Activated CD4-positive, alpha-beta memory T cell treated with anti-CD3 and anti-CD28 coated beads, Interleukin-2, amount 10 ng/mL, durations not matched to agents 7 days and 5 days (primary cell): ENCODE data around the gene ZNF581. TPM values are rescaled to one million over a fixed set of nuclear protein-coding genes. Genes with fewer than 3 reads are reported as not detected.
A peak's percentile ranks its signal among the peaks of the same experiment; 100 is the strongest.

Source experiments
- CTCF ChIA-PET: fragments of 350-600 bp; sonication (Branson Sonifier 250); formaldehyde crosslinking; loops from one replicate; lab custom pipeline; 2021; ENCODE audit warnings: antibody characterized with exemption, inconsistent platforms; lab: Charles Lee
- POLR2A ChIA-PET: fragments of 350-600 bp; sonication (Branson Sonifier 250); formaldehyde crosslinking; loops from one replicate; lab custom pipeline; 2021; ENCODE audit warnings: antibody characterized with exemption; lab: Charles Lee
- DNase-seq: peaks from one replicate; pipeline ENCODE4 v3.0.0-alpha.2; 2020
- H3K27ac Mint-ChIP-seq: one replicate; pipeline ENCODE4 v1.8.0; 2021; ENCODE audit warnings: mild to moderate bottlenecking, mixed read lengths
- H3K27me3 Mint-ChIP-seq: one replicate; pipeline ENCODE4 v1.8.0; 2021; ENCODE audit warnings: mixed read lengths
- H3K36me3 Mint-ChIP-seq: one replicate; pipeline ENCODE4 v1.8.0; 2021; ENCODE audit warnings: low read depth, mixed read lengths
- H3K4me1 Mint-ChIP-seq: one replicate; pipeline ENCODE4 v1.8.0; 2021; ENCODE audit warnings: mixed read lengths
- H3K4me3 Mint-ChIP-seq: one replicate; pipeline ENCODE4 v1.8.0; 2021; ENCODE audit warnings: mild to moderate bottlenecking, mixed read lengths
- H3K9me3 Mint-ChIP-seq: one replicate; pipeline ENCODE4 v1.8.0; 2021; ENCODE audit warnings: mixed read lengths
- total RNA-seq, 2 experiments: library from RNA; stranded (reverse); gene quantifications; one replicate each; pipeline ENCODE4 v1.2.3, GENCODE V29; 2021

ZNF581 gene, protein sequence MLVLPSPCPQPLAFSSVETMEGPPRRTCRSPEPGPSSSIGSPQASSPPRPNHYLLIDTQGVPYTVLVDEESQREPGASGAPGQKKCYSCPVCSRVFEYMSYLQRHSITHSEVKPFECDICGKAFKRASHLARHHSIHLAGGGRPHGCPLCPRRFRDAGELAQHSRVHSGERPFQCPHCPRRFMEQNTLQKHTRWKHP
- 10 to 100 TPM; 26.6 to 30.1 TPM for total RNA-seq

DNA sequence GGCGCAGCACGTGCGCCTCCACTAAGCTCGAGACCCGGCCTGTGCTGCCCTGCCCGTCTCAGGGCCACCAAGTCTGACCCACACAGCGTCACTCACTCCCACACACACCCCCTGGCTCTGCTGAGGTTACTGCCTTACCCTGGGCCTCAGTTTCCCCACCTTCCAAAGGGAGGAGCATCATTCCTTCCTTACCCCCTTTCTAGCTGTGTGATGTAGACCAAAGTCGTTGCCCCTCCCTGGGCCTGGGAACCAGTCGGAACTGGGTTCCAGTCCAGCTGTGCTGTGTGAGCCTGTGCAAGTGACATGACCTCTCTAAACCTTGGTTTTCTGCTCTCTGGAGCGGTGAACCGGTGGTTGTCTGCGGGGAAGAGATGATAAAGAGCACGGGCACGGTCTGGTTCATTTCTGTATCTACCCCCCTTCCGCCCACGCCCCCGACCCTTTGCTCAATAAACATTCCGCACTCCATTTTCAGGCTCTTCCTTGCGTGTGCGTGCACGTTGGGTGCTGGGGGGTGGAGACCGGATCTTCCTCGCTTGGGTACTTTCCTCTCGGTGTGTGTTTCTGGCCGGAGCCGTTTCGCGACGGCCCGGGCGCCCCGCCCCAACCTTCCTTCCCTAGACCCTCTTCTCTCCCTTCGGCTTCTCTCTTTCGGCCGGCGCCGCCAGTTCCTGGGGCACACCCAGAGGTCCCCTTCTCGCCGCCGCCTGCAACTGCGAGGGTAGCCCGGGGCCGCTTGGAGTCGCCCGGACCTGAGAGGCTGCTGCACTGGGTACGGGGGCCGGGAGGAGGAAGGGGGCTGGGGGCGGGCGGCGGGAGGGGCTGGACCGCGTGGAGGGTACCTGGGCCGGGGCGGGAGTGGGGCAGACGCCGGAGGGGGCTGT, at the start of gene ZNF581:
ZNF581 (plus strand) TSS at position 647 of the 884 bp plus-strand sequence. CDS start 923 bp downstream, outside the sequence.
- Mint-ChIP-seq H3K4me3 (peak within 1 kb of the TSS; percentile 86), H3K27ac (peak within 1 kb of the TSS; percentile 94), H3K27me3 (no peaks in the 10 kb centered on the region), H3K9me3 (no peaks in the 10 kb centered on the region), H3K4me1 (peaks cover 56% of the 10 kb centered on the region), H3K36me3 (peaks cover 21% of the 10 kb centered on the region)
- ChIA-PET POLR2A (interaction anchor here (1.1 to 2.5 kb wide), 7 partner anchors 8 to 44 kb away, joined by 3 to 23 read pairs (median 10); partner anchors contain the start of genes FIZ1 and U2AF2), CTCF (interaction anchor here (1.0 to 3.1 kb wide), 6 partner anchors 10 to 167 kb away, joined by 3 to 14 read pairs (median 4); partner anchors contain the start of gene ZNF628)
- DNase-seq: peak; percentile 78

DNA sequence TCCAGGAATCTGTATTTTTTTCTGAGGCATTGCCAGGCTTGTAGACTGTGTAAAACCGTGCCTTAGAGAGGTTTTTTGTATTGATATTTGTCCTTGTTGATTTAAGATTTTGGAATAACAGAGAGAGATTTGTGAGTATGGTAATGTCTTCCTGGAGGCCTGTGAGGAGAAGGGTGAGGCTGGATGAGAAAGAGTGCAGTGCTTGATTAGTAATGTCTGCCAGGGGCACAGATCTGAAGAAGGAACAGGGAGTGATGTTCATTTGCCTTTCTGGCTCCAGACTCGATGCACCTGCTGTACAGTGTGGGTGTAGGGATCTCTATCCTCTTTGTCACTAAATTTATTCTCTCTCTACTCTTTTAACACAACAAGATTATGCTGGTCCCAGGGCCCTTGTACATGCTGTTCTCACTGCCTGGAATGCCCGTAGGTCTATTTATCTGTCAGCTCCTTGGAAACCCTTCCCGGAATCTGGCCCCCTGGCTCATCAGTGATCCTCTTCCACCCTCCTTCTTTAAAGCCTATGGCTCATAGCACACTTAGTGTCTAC, 48.4 kb upstream of the ZNF581 start:
- Mint-ChIP-seq H3K36me3 (peaks cover 41% of the 10 kb centered on the region), H3K4me1 (peaks cover 10% of the 10 kb centered on the region), H3K4me3 (no peak overlapping the region), H3K27ac (no peak overlapping the region), H3K27me3 (no peaks in the 10 kb centered on the region), H3K9me3 (peaks cover 7% of the 10 kb centered on the region)
- DNase-seq: no peak
- ChIA-PET CTCF (no interaction called here), POLR2A (no interaction called here)

DNA sequence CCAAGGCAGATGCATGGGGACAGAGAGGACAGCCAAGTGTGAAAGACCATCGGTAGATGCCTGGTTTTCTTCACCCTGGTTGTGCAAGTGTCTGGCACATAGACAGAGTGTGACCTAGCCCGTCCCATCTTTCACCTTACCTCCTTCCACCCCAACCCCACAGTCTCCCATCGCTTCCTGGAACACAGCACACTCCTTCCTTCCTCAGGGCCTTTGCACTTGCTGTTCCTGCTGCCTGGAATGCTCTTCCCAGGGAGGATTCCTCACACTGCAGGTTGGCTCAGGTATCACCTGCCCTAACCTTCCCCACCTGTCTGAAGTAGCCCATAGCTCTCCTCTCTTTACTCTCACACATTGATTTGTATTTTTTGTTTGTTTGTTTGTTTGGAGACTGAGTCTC, 47.1 kb upstream of the ZNF581 start:
- Mint-ChIP-seq H3K4me1 (peaks cover 15% of the 10 kb centered on the region), H3K36me3 (peaks cover 45% of the 10 kb centered on the region), H3K4me3 (no peak overlapping the region), H3K27me3 (no peaks in the 10 kb centered on the region), H3K27ac (no peak overlapping the region), H3K9me3 (peaks cover 7% of the 10 kb centered on the region)
- no peak for DNase-seq
- CTCF ChIA-PET: no interaction called here
- POLR2A ChIA-PET: interaction anchor here (1.1 kb wide), 1 partner anchor 10 kb away, joined by 3 read pairs; no protein-coding TSS in a partner anchor

DNA sequence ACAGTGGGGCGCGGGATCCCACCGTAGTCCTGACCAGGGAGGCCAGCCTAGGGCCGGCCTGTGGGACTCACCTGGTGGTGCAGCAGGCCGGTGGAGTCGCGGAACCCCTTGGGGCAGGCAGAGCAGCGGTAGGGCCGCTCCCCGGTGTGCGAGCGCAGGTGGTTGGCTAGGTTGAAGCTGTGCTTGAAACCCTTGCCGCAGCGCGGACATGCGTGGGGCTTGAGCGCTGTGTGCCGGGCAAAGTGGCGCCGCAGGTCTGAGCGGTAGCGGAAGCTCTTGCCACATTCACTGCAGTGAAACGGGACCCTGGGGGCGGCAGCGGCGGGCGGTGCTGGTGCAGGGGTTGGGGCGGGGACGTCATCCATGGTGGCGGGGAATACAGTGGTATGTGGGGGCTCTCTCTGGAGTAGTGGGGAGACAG, 45.9 kb upstream of the ZNF581 start:
- Mint-ChIP-seq H3K4me3 (no peak overlapping the region), H3K27me3 (no peaks in the 10 kb centered on the region), H3K9me3 (peaks cover 7% of the 10 kb centered on the region), H3K4me1 (peaks cover 21% of the 10 kb centered on the region), H3K36me3 (peaks cover 48% of the 10 kb centered on the region), H3K27ac (no peak overlapping the region)
- DNase-seq: no peak
- CTCF ChIA-PET: no interaction called here
- POLR2A ChIA-PET: interaction anchor here (4.1 kb wide), 1 partner anchor 28 kb away, joined by 49 read pairs; the partner anchor contains the start of gene ZNF784

DNA sequence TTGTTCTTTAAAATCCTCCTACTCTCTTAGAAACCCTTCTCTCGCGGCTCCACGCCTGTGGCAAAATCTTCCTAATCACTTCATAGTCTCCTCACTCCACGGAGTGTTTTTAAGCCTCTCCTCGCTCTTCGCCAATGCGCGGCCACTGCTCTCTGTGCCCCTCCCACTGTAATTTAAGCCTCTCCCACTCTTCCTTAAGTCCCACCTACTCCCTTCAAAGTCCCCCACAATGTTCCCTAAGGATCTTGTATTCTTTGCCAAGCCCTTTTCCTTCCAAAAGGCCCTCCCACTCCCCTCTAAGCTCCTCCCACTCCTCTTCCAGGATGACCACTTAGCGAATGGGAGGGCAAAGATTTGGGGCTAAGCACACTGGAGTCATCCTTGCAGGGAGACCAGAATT, 45.4 kb upstream of the ZNF581 start:
- peak overlapping the region; percentile 16 for H3K27ac Mint-ChIP-seq
- DNase-seq: no peak
- peaks cover 49% of the 10 kb centered on the region for H3K36me3 Mint-ChIP-seq
- ChIA-PET CTCF (interaction anchor here (2.5 to 2.7 kb wide), 2 partner anchors 35 to 56 kb away, joined by 14 to 17 read pairs; partner anchors contain the start of gene U2AF2), POLR2A (interaction anchor here (2.2 to 4.1 kb wide), 3 partner anchors 11 to 57 kb away, joined by 10 to 49 read pairs (median 11); partner anchors contain the start of genes U2AF2 and ZNF784)
- H3K9me3 Mint-ChIP-seq: peaks cover 7% of the 10 kb centered on the region
- H3K4me1 Mint-ChIP-seq: peaks cover 22% of the 10 kb centered on the region
- no peaks in the 10 kb centered on the region for H3K27me3 Mint-ChIP-seq
- no peak overlapping the region for H3K4me3 Mint-ChIP-seq

DNA sequence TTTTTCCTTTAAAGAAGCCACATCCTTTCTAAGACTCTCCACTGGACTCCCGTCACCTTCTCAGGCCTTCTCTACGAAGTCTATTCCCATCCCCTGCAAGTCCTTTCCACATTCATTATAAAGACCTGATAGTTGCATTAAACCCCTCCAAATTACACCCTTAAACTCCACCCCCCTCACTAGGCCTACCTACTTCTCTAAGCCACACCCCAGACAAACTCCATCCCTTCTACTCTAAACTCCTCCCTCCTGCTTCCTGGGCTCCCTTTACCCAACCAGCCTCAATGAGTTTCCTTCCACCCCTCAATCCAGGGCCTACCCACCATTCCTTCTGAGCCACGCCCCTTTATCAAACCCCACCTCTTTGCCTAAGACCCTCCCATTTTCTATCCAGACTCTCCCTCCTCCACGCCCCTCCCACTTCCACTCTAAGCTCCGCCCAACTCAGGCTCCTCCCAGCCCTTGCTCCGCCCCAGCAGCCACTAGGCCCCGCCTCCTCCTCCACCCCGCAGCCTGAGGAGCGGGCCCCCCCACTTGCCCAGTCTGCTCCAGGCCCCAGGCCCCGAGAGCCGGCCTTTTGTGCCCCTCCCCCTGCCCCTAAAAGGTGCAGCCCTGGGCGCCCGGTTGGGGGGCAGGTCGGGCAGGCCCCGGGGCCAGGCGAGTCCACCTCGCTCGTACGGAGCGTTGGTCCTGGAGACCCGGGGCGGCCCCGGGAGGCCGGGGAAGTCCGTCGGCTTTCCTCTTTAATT, 44.6 kb upstream of the ZNF581 start:
- no peaks in the 10 kb centered on the region for H3K27me3 Mint-ChIP-seq
- peaks cover 7% of the 10 kb centered on the region for H3K9me3 Mint-ChIP-seq
- ChIA-PET POLR2A (interaction anchor here (0.7 to 4.1 kb wide), 25 partner anchors 9 to 1081 kb away, joined by 3 to 49 read pairs (median 5); partner anchors contain the start of genes KMT5C, PPP6R1, TMEM238 and U2AF2), CTCF (interaction anchor here (0.7 to 2.7 kb wide), 9 partner anchors 16 to 260 kb away, joined by 3 to 17 read pairs (median 7); partner anchors contain the start of genes KMT5C, U2AF2 and ZNF784)
- H3K4me3 Mint-ChIP-seq: peak overlapping the region; percentile 98
- peaks cover 54% of the 10 kb centered on the region for H3K36me3 Mint-ChIP-seq
- peaks cover 31% of the 10 kb centered on the region for H3K4me1 Mint-ChIP-seq
- peak overlapping the region; percentile 99 for H3K27ac Mint-ChIP-seq
- peak; percentile 96 for DNase-seq

DNA sequence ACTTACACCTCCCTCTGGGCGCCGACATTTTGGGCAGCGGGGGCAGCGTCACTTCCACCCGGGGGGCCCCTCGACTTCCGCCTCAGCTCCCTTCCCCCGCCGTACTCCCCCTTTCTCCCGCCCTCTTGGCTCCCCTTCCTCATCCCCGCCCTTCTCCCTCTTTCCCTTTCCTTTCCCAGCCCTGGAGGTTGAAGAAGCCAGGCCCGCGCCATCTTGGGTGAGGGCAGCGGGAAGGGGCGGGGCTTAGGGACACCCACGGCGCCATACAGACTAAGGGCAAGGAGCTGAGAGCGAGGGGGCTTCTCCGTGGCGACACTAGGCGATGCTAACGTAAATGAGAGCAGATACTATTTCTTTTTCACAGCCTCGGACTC, 44.0 kb upstream of the ZNF581 start, which contains the start of gene FIZ1:
FIZ1 (minus strand) TSS at position 50 of the 374 bp plus-strand sequence. CDS start 1,652 bp downstream, outside the sequence.
- H3K9me3 Mint-ChIP-seq: peaks cover 7% of the 10 kb centered on the region
- POLR2A ChIA-PET: interaction anchor here (0.7 to 4.1 kb wide), 27 partner anchors 9 to 1082 kb away, joined by 3 to 49 read pairs (median 4); partner anchors contain the start of genes HSPBP1, KMT5C, PPP6R1 and TMEM238
- H3K4me3 Mint-ChIP-seq: peak within 1 kb of the TSS; percentile 98

DNA sequence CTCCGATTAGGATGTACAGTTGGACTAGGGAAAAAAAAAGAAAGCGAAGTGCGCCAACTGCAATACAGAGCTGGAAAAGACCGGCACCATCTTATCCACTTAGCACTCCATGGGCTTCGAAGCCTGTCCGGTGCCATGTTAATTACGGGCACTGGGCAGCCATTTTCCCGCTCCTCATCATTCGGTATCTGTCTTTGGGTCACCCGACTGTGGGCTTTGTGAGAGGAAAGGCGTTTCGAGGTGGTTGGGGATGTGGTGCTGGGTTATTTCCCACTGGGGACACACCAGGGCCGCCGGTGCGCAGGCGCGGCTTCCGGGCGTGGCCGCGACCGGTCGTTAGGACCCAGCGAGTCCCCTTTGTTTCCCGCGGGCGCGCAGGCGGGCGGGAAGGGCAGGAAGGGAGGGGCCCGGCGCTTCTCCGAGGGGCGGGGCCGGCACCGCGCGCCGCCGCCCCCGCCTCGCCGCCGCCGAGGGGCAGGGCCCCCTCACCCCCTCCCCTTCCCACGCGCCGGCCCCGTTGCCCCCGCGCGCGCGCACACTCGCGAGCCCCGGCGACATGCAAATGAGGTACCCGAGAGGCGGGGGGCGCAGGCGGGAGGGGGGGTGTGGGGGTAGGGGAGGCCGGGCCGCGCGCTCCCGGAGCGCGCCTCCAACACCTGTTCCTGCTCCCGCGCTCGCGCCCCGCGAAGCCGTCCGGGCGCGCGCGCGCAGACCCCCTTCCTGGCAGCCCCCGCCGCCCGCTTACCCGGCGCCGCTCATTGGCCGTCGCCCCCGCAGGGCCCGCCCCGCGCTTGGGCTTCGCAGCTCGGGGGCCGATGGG, 43.4 kb upstream of the ZNF581 start, which contains the start of gene ZNF524:
ZNF524 (plus strand) TSS at position 447 of the 820 bp plus-strand sequence. CDS start 1,825 bp downstream, outside the sequence.
- POLR2A ChIA-PET: interaction anchor here (0.8 to 4.1 kb wide), 23 partner anchors 11 to 1082 kb away, joined by 3 to 49 read pairs (median 4); partner anchors contain the start of genes HSPBP1, KMT5C, PPP6R1 and TMEM238
- Mint-ChIP-seq H3K27me3 (no peaks in the 10 kb centered on the region), H3K27ac (peak within 1 kb of the TSS; percentile 99), H3K36me3 (peaks cover 51% of the 10 kb centered on the region), H3K4me1 (peaks cover 39% of the 10 kb centered on the region), H3K4me3 (peak within 1 kb of the TSS; percentile 98), H3K9me3 (peaks cover 5% of the 10 kb centered on the region)
- DNase-seq: peak; percentile 87
- CTCF ChIA-PET: interaction anchor here (1.3 to 2.7 kb wide), 7 partner anchors 25 to 261 kb away, joined by 3 to 17 read pairs (median 8); partner anchors contain the start of genes KMT5C, U2AF2 and ZNF784

More for the DNA sequence above, 44.0 kb upstream of the ZNF581 start, which contains the start of gene FIZ1:
- peak within 1 kb of the TSS; percentile 99 for H3K27ac Mint-ChIP-seq
- CTCF ChIA-PET: interaction anchor here (0.7 to 2.7 kb wide), 9 partner anchors 17 to 260 kb away, joined by 3 to 17 read pairs (median 7); partner anchors contain the start of genes KMT5C, U2AF2 and ZNF784
- peaks cover 54% of the 10 kb centered on the region for H3K36me3 Mint-ChIP-seq
- peaks cover 33% of the 10 kb centered on the region for H3K4me1 Mint-ChIP-seq
- DNase-seq: peak; percentile 97
- H3K27me3 Mint-ChIP-seq: no peaks in the 10 kb centered on the region

DNA sequence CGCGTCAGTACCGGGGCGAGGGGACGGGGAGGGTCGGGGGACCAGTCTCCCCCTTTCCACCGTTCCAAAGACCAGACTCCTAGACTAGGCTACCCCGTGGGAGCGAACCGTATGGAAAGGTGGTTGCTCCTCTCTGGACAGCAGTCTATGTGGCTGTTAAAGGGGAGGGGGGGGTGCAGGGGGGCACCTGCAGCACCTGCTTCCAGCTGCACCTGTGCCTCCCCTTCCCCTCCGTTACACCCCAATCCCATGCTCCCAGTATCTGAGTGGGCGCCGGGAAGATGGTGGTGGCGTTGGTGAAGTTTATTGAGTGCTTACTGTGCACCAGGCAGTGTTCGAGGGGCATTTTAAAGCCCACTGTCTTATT, 42.8 kb upstream of the ZNF581 start:
- Mint-ChIP-seq H3K27me3 (no peaks in the 10 kb centered on the region), H3K4me1 (peaks cover 39% of the 10 kb centered on the region), H3K36me3 (peaks cover 45% of the 10 kb centered on the region), H3K4me3 (peak overlapping the region; percentile 98), H3K9me3 (no peaks in the 10 kb centered on the region), H3K27ac (peak overlapping the region; percentile 90)
- POLR2A ChIA-PET: interaction anchor here (0.6 to 4.1 kb wide), 6 partner anchors 25 to 344 kb away, joined by 3 to 49 read pairs (median 7); partner anchors contain the start of genes ZNF581, ZNF628 and ZNF784
- CTCF ChIA-PET: interaction anchor here (1.3 to 2.7 kb wide), 3 partner anchors 26 to 53 kb away, joined by 4 to 17 read pairs (median 14); partner anchors contain the start of gene U2AF2
- DNase-seq: no peak

DNA sequence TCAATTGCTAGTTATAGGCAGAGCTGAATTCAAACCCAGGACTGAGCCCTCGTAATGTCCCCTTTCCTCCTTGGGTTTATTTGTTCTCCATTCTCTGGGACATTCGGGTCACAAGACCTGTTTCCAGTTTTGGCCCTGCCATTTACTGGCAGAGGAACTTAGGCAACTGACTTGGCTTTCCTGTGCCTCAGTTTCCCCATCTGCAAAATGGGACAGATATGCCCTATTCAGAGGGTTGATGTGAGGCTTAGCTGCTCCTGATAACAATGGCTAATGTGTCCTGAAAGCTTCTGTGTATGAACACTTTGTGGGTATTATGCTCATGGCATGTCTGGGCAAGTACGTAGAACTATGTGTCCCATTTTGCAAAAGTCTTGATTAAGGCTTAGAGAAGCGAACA, 42.4 kb upstream of the ZNF581 start:
- ChIA-PET CTCF (interaction anchor here (1.0 to 1.3 kb wide), 2 partner anchors 26 to 32 kb away, joined by 3 to 4 read pairs; no protein-coding TSS in a partner anchor), POLR2A (interaction anchor here (0.6 to 4.1 kb wide), 5 partner anchors 24 to 321 kb away, joined by 3 to 49 read pairs (median 10); partner anchors contain the start of genes ZNF581, ZNF628 and ZNF784)
- no peak for DNase-seq
- H3K4me1 Mint-ChIP-seq: peaks cover 41% of the 10 kb centered on the region
- peak overlapping the region; percentile 98 for H3K4me3 Mint-ChIP-seq
- no peaks in the 10 kb centered on the region for H3K9me3 Mint-ChIP-seq
- H3K27me3 Mint-ChIP-seq: no peaks in the 10 kb centered on the region
- H3K27ac Mint-ChIP-seq: peak overlapping the region; percentile 90
- H3K36me3 Mint-ChIP-seq: peaks cover 44% of the 10 kb centered on the region
